ENCODE results near the gene ZNF684. TPM values are rescaled to one million over a fixed set of nuclear protein-coding genes. Genes with fewer than 3 reads are reported as not detected.

Gene ZNF684
- total and polyA plus RNA-seq, 9 of the 15 experiments (the other 6 are each of a cell fraction or from before 2014, with no cell fraction given), result 4.8 to 8.8 (median 5.5) TPM

- TF ChIP-seq, protein P1, sequence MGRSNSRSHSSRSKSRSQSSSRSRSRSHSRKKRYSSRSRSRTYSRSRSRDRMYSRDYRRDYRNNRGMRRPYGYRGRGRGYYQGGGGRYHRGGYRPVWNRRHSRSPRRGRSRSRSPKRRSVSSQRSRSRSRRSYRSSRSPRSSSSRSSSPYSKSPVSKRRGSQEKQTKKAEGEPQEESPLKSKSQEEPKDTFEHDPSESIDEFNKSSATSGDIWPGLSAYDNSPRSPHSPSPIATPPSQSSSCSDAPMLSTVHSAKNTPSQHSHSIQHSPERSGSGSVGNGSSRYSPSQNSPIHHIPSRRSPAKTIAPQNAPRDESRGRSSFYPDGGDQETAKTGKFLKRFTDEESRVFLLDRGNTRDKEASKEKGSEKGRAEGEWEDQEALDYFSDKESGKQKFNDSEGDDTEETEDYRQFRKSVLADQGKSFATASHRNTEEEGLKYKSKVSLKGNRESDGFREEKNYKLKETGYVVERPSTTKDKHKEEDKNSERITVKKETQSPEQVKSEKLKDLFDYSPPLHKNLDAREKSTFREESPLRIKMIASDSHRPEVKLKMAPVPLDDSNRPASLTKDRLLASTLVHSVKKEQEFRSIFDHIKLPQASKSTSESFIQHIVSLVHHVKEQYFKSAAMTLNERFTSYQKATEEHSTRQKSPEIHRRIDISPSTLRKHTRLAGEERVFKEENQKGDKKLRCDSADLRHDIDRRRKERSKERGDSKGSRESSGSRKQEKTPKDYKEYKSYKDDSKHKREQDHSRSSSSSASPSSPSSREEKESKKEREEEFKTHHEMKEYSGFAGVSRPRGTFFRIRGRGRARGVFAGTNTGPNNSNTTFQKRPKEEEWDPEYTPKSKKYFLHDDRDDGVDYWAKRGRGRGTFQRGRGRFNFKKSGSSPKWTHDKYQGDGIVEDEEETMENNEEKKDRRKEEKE (IDR thresholded peaks at IDR 0.05; ENCODE audit: borderline replicate concordance in 1 of 2, control insufficient read depth in 1 of 2, low read depth in 2 of 2, low read length in 1 of 2), result no peak
- TF ChIP-seq STAT5B (CRISPR knock-in tag; IDR thresholded peaks at IDR 0.05), result no peak
- no peak for TF ChIP-seq MTF1 (CRISPR knock-in tag; IDR thresholded peaks at IDR 0.05; ENCODE audit: borderline replicate concordance)
- TF ChIP-seq MLLT1 (IDR thresholded peaks at IDR 0.05), result no peak
- TF ChIP-seq HNRNPH1 (optimal IDR thresholded peaks at IDR 0.05; ENCODE audit: low read depth, low read length), result no peak
Observed at GRCh38 chr1:40531381-40532061, at the start of gene ZNF684 (continued).

All from K562 (cell line).